Ishikawa (cell line): ENCODE results near the gene SETD7.

Source experiments
- CEBPB ChIP-seq: IDR thresholded peaks from 2 replicates; pipeline ENCODE4 v1.6.1; 2012
- EGR1 ChIP-seq: IDR thresholded peaks from 2 replicates; pipeline ENCODE4 v1.6.1; 2012
- EP300 ChIP-seq: IDR thresholded peaks from 2 replicates; pipeline ENCODE4 v1.6.1; 2012; ENCODE audit warnings: borderline replicate concordance
- RAD21 ChIP-seq: IDR thresholded peaks from 2 replicates; pipeline ENCODE4 v1.6.1; 2012; ENCODE audit warnings: low read depth
- TEAD4 ChIP-seq: IDR thresholded peaks from 2 replicates; pipeline ENCODE4 v1.6.1; 2012
- YY1 ChIP-seq: IDR thresholded peaks from 2 replicates; pipeline ENCODE4 v1.6.1; 2012; ENCODE audit warnings: low read depth
- ZBTB7A ChIP-seq: IDR thresholded peaks from 2 replicates; pipeline ENCODE4 v1.6.1; 2012; ENCODE audit warnings: low read depth
- TF ChIP-seq, protein P1 (sequence below): IDR thresholded peaks from 2 replicates; pipeline ENCODE4 v1.6.1; 2012
- TF ChIP-seq, protein P2 (sequence below): IDR thresholded peaks from 2 replicates; pipeline ENCODE4 v1.6.1; 2012; ENCODE audit warnings: low read depth, mild to moderate bottlenecking

DNA sequence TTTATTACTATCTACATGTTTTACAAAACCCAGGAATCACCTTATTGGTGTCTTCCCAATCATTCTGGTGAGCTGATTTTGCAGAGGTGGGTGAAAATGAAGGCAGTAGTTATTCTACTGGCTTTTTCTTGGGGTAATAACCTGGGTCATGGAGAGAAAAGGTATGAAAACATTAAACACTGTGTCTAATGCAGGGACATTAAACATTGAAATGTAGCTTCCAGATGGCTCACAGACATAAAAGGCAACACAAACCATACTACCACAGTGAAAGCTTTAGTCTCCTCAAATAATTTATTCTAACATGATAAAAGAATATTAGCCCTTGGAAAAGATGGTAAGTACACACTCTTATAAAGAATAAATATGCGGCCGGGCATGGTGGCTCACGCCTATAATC, 8.0 kb downstream of the SETD7 start:
- no peak for TF ChIP-seq EP300
- no peak for TF ChIP-seq RAD21
- TF ChIP-seq, protein P1, sequence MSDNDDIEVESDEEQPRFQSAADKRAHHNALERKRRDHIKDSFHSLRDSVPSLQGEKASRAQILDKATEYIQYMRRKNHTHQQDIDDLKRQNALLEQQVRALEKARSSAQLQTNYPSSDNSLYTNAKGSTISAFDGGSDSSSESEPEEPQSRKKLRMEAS: no peak
- TF ChIP-seq YY1: no peak
- no peak for TF ChIP-seq TEAD4
- TF ChIP-seq ZBTB7A: no peak
- TF ChIP-seq CEBPB: no peak
- TF ChIP-seq, protein P2, sequence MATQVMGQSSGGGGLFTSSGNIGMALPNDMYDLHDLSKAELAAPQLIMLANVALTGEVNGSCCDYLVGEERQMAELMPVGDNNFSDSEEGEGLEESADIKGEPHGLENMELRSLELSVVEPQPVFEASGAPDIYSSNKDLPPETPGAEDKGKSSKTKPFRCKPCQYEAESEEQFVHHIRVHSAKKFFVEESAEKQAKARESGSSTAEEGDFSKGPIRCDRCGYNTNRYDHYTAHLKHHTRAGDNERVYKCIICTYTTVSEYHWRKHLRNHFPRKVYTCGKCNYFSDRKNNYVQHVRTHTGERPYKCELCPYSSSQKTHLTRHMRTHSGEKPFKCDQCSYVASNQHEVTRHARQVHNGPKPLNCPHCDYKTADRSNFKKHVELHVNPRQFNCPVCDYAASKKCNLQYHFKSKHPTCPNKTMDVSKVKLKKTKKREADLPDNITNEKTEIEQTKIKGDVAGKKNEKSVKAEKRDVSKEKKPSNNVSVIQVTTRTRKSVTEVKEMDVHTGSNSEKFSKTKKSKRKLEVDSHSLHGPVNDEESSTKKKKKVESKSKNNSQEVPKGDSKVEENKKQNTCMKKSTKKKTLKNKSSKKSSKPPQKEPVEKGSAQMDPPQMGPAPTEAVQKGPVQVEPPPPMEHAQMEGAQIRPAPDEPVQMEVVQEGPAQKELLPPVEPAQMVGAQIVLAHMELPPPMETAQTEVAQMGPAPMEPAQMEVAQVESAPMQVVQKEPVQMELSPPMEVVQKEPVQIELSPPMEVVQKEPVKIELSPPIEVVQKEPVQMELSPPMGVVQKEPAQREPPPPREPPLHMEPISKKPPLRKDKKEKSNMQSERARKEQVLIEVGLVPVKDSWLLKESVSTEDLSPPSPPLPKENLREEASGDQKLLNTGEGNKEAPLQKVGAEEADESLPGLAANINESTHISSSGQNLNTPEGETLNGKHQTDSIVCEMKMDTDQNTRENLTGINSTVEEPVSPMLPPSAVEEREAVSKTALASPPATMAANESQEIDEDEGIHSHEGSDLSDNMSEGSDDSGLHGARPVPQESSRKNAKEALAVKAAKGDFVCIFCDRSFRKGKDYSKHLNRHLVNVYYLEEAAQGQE: no peak
- no peak for TF ChIP-seq EGR1
